Urinary bladder (tissue), 4 donors: ENCODE results near the gene ZNF570. TPM values are rescaled to one million over a fixed set of nuclear protein-coding genes. Genes with fewer than 3 reads are reported as not detected.

Experiments
- DNase-seq: peaks from one replicate; pipeline ENCODE4 v3.0.0-alpha.2; 2015; ENCODE audit errors: extremely low spot score
- H3K27ac ChIP-seq: one replicate; pipeline ENCODE4 v1.5.1; 2013; ENCODE audit warnings: low read depth, mild to moderate bottlenecking, moderate library complexity
- H3K36me3 ChIP-seq: one replicate; pipeline ENCODE4 v1.6.1; 2013; ENCODE audit warnings: mild to moderate bottlenecking, moderate library complexity; ENCODE audit not compliant: insufficient read depth
- H3K4me1 ChIP-seq: one replicate; pipeline ENCODE4 v1.6.1; 2013; ENCODE audit warnings: mild to moderate bottlenecking, moderate library complexity; ENCODE audit not compliant: insufficient read depth
- H3K4me3 ChIP-seq: one replicate; pipeline ENCODE4 v1.5.1; 2013; ENCODE audit warnings: low read depth, low read length
- WGBS: extraction: QIAGEN DNeasy Blood & Tissue Kit; methylation state at CpG from one replicate; pipeline ENCODE4 v1.1.7; 2013; 5-methylcytosine and 5-hydroxymethylcytosine counted together
- polyA plus RNA-seq: library from polyadenylated mRNA; stranded (reverse); fragments of 200-250 nt; gene quantifications from one replicate; pipeline ENCODE4 v1.2.3, GENCODE V29; 2013
- total RNA-seq: library from RNA; depleted of rRNA; stranded (reverse); fragments of >200 nt; gene quantifications from one replicate; pipeline ENCODE4 v1.2.3, GENCODE V29; 2014
- donor health status: healthy with polysubstance abuse.
- donor health status: healthy.

ZNF570 gene
- total and polyA plus RNA-seq, 2 donors = 3.9 to 16.3 TPM

GRCh38 chr19:37511186-37511585 lies 42.0 kb downstream of the ZNF570 start:
- no peak overlapping the region for H3K27ac ChIP-seq
- 96% methylated on average over 3 of the region's 3 CpGs for WGBS
- H3K4me1 ChIP-seq = no peaks in the 10 kb centered on the region
- H3K36me3 ChIP-seq = peaks cover 5% of the 10 kb centered on the region
- H3K4me3 ChIP-seq = no peak overlapping the region
- DNase-seq = no peak

GRCh38 chr19:37511821-37512220 lies 42.7 kb downstream of the ZNF570 start:
- no peak overlapping the region for H3K4me3 ChIP-seq

GRCh38 chr19:37513397-37513796 lies 44.2 kb downstream of the ZNF570 start:
- Histone ChIP-seq H3K4me3 (no peak overlapping the region), H3K4me1 (no peaks in the 10 kb centered on the region), H3K27ac (no peak overlapping the region), H3K36me3 (peaks cover 5% of the 10 kb centered on the region)
- DNase-seq = no peak
- WGBS = 61% methylated on average over 2 of the region's 2 CpGs

More at GRCh38 chr19:37511821-37512220, 42.7 kb downstream of the ZNF570 start:
- H3K4me1 ChIP-seq = no peaks in the 10 kb centered on the region
- H3K36me3 ChIP-seq = peaks cover 5% of the 10 kb centered on the region
- 95% methylated on average over 3 of the region's 3 CpGs for WGBS
- no peak for DNase-seq
- H3K27ac ChIP-seq = no peak overlapping the region

GRCh38 chr19:37519890-37520289 lies 50.7 kb downstream of the ZNF570 start:
- Histone ChIP-seq H3K36me3 (peaks cover 9% of the 10 kb centered on the region), H3K4me3 (no peak overlapping the region), H3K4me1 (no peaks in the 10 kb centered on the region), H3K27ac (no peak overlapping the region)
- DNase-seq = no peak
- 59% methylated on average over 2 of the region's 2 CpGs for WGBS

- no peaks in the 10 kb centered on the region for H3K4me1 ChIP-seq
- DNase-seq = no peak
- no peak overlapping the region for H3K4me3 ChIP-seq
- H3K36me3 ChIP-seq = peaks cover 27% of the 10 kb centered on the region
- H3K27ac ChIP-seq = no peak overlapping the region
- WGBS = 98% methylated on average over 7 of the region's 7 CpGs
Measured at GRCh38 chr19:37537391-37537947, 68.3 kb downstream of the ZNF570 start.

Other genes with a start within 250 kb of the ZNF570 start
- gene ZNF527, start 98.3 kb upstream of the ZNF570 start, total RNA-seq = 17.2 TPM
- 5.3 TPM for gene ZNF527, start 98.3 kb upstream of the ZNF570 start, polyA plus RNA-seq
- gene ZNF569, start 1.9 kb upstream of the ZNF570 start, total RNA-seq = 14.8 TPM
- 4.3 TPM for gene ZNF569, start 1.9 kb upstream of the ZNF570 start, polyA plus RNA-seq
- 16.8 TPM for gene ZNF793, start 37.6 kb downstream of the ZNF570 start, total RNA-seq
- gene ZNF793, start 37.6 kb downstream of the ZNF570 start, polyA plus RNA-seq = 3.9 TPM
- gene ZNF571, start 125.4 kb downstream of the ZNF570 start, total RNA-seq = 17.4 TPM
- gene ZNF571, start 125.4 kb downstream of the ZNF570 start, polyA plus RNA-seq = 3.5 TPM
- gene ZNF540, start 125.5 kb downstream of the ZNF570 start, total RNA-seq = 6.1 TPM
- gene ZNF540, start 125.5 kb downstream of the ZNF570 start, polyA plus RNA-seq = 6.2 TPM
- gene ZFP30, start 186.1 kb downstream of the ZNF570 start, total RNA-seq = 45.3 TPM
- 4.5 TPM for gene ZFP30, start 186.1 kb downstream of the ZNF570 start, polyA plus RNA-seq